Spleen (tissue), 7 donors: Measurements from ENCODE around the gene ARSD.
"Not testable (repeated sequence)": the region's sequence is repeated elsewhere in the genome, so short reads cannot be mapped to it uniquely, and the experiment has no call there.

Experiments used
- POLR2AphosphoS5 ChIP-seq, 3 donors: sonication (generic); formaldehyde crosslinking; IDR thresholded peaks; one replicate each; pipeline ENCODE4 v1.5.1; 2017; ENCODE audit warnings: antibody characterized with exemption in 3 of 3
- TF ChIP-seq, protein P1 (sequence below), 11 experiments: fragments of 200-600 bp in 7 of 11; fragments of 450-650 bp in 4 of 11; sonication (generic) in 4 of 11; IDR thresholded peaks in 8 of 11; conservative IDR thresholded peaks in 3 of 11; 1 replicate in 7 of 11; 2 replicates in 4 of 11; pipeline versions ENCODE4 v1.4.0 to v1.8.0; 2016 to 2021; ENCODE audit warnings: antibody characterized with exemption in 11 of 11, inconsistent platforms in 4 of 11, mild to moderate bottlenecking in 1 of 11
- donor health status: DM: no; HTN: no; CAD: no; lungs with moderate emphysema.
- donor health status: DM: no; HTN: no; CAD: no.
- donor health status: DM: no; HTN: no; CAD: no.

DNA sequence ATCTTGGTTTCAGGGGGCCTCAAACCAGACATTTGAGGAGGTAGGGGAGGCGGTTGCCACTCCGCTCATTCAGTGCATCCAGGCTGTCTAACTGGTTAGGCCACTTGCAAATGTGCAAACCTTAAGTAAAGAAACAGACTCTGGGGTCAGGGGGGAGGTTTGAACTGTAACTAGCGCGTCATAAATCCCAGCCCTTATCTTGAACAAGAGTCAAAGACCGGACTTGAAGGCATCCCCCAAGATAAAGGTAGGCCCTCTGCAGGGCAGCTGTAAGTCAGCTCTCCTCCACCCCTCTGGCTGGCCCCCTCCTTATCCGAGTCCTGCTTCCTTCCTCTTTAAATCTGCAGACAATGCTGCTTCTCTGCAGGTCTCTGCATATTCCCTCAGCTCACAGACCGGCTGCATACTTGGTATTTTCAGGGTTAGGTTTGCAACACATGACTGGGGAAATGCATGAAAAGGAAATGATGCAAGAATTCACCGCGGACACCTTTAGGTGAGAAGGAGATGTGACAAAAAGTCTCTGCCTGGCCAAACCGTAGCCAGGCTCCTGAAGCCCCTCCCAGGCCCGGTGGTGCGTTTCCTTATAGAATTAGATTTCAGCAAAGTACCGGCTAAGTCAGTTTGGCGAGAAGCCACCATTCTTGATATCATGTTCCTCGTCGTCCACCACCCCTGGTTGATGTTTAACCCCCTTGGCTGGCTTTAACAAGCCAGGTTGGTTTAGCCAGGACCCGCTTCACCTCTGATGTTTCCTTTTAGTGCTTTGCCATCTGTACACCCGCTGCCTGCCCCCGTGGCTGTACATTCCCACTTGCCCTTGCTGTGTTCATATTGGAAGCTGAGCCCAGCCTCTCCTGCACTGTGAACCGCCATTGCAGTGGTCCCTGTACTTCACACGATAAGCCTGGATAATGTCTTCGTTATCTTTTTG, 31.2 kb downstream of the ARSD start:
- TF ChIP-seq, protein P1, sequence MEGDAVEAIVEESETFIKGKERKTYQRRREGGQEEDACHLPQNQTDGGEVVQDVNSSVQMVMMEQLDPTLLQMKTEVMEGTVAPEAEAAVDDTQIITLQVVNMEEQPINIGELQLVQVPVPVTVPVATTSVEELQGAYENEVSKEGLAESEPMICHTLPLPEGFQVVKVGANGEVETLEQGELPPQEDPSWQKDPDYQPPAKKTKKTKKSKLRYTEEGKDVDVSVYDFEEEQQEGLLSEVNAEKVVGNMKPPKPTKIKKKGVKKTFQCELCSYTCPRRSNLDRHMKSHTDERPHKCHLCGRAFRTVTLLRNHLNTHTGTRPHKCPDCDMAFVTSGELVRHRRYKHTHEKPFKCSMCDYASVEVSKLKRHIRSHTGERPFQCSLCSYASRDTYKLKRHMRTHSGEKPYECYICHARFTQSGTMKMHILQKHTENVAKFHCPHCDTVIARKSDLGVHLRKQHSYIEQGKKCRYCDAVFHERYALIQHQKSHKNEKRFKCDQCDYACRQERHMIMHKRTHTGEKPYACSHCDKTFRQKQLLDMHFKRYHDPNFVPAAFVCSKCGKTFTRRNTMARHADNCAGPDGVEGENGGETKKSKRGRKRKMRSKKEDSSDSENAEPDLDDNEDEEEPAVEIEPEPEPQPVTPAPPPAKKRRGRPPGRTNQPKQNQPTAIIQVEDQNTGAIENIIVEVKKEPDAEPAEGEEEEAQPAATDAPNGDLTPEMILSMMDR (IDR thresholded peaks at IDR 0.05 in 8 of 11, conservative IDR thresholded peaks at IDR 0.05 in 3 of 11): not testable (repeated sequence)
- not testable (repeated sequence) for TF ChIP-seq POLR2AphosphoS5 (IDR thresholded peaks at IDR 0.05)
